K562 (cell line): ENCODE data around the gene KLK1. TPM values are rescaled to one million over a fixed set of nuclear protein-coding genes. Genes with fewer than 3 reads are reported as not detected.

ENCODE experiments used
- BACH1 ChIP-seq: fragments of 200-800 bp; sonication (Bioruptor generic); IDR thresholded peaks from 2 replicates; pipeline ENCODE4 v1.6.1; 2016; ENCODE audit warnings: missing genetic modification characterization, missing compliant biosample characterization
- EP300 ChIP-seq: IDR thresholded peaks from 2 replicates; pipeline ENCODE4 v1.6.1; 2012; ENCODE audit warnings: low read length, improper control_type of control experiment
- FOXK1 ChIP-seq: sonication (generic); formaldehyde crosslinking; IDR thresholded peaks from 2 replicates; pipeline ENCODE4 v1.8.0; 2022; ENCODE audit warnings: missing genetic modification reagents, mild to moderate bottlenecking, borderline replicate concordance
- HDAC1 ChIP-seq, 2 experiments: fragments of 450-650 bp; IDR thresholded peaks; 2 replicates each; pipeline ENCODE4 v1.6.1; 2016 to 2017; ENCODE audit warnings: inconsistent platforms in 1 of 2, mild to moderate bottlenecking in 1 of 2, moderate library complexity in 1 of 2
- ILF3 ChIP-seq: fragments of 450-650 bp; IDR thresholded peaks from 2 replicates; pipeline ENCODE4 v1.6.1; 2018; ENCODE audit warnings: antibody characterized with exemption, mild to moderate bottlenecking, moderate library complexity, borderline replicate concordance
- JUNB ChIP-seq: fragments of 450-650 bp; formaldehyde crosslinking; conservative IDR thresholded peaks from 2 replicates; pipeline ENCODE4 v1.4.0; 2020; ENCODE audit warnings: mild to moderate bottlenecking
- PRDM10 ChIP-seq: fragments of 450-650 bp; IDR thresholded peaks from 2 replicates; pipeline ENCODE4 v1.6.1; 2018; ENCODE audit not compliant: partially characterized antibody
- SIN3A ChIP-seq, 2 experiments: fragments of 150-350 bp in 1 of 2; IDR thresholded peaks; 2 replicates each; pipeline ENCODE4 v1.6.1; 2011 to 2016; ENCODE audit warnings: borderline replicate concordance in 2 of 2, low read depth in 2 of 2, low read length in 2 of 2, mild to moderate bottlenecking in 2 of 2, moderate library complexity in 2 of 2; ENCODE audit not compliant: control insufficient read depth in 1 of 2
- TAF7 ChIP-seq: fragments of 450-650 bp; IDR thresholded peaks from 2 replicates; pipeline ENCODE4 v1.6.1; 2016; ENCODE audit warnings: missing genetic modification characterization, missing compliant biosample characterization
- ZZZ3 ChIP-seq: fragments of 450-650 bp; IDR thresholded peaks from 2 replicates; pipeline ENCODE4 v1.6.1; 2016; ENCODE audit warnings: antibody characterized with exemption, mild to moderate bottlenecking, moderate library complexity
- polyA plus RNA-seq, 8 experiments: library from polyadenylated mRNA; depleted of rRNA in 4 of 8; stranded (reverse) in 5 of 8; unstranded in 3 of 8; fragments of >200 nt; fragmentation: Nextera tagmentation in 2 of 8; fragmentation: Illumina TruSeq in 1 of 8; extraction: Ambion mirVana in 2 of 8; extraction: Trizol in 1 of 8; gene quantifications; 2 replicates each; pipeline versions ENCODE4 v1.2.1 to v1.2.3, GENCODE V29; 2011 to 2014; ENCODE audit warnings: inconsistent platforms in 1 of 8, missing spikeins in 1 of 8
- total RNA-seq, 7 experiments: library from RNA; depleted of rRNA in 6 of 7; stranded (reverse); fragments of >200 nt in 6 of 7; fragmentation: Illumina TruSeq in 2 of 7; extraction: Trizol in 2 of 7; gene quantifications; 2 replicates each; pipeline versions ENCODE4 v1.2.1 to v1.2.3, GENCODE V29; 2011 to 2021; ENCODE audit warnings: low replicate concordance in 1 of 7
- TF ChIP-seq, protein P1 (sequence below), 2 experiments: fragments of 450-650 bp; IDR thresholded peaks; 2 replicates each; pipeline ENCODE4 v1.6.1; 2016; ENCODE audit warnings: mild to moderate bottlenecking in 2 of 2, borderline replicate concordance in 1 of 2, low read depth in 1 of 2, moderate library complexity in 1 of 2

The KLK1 gene
- total and polyA plus RNA-seq, 9 of the 15 experiments (the other 6 are each of a cell fraction or from before 2014, with no cell fraction given): 0.87 to 15.4 (median 9.1) TPM

DNA sequence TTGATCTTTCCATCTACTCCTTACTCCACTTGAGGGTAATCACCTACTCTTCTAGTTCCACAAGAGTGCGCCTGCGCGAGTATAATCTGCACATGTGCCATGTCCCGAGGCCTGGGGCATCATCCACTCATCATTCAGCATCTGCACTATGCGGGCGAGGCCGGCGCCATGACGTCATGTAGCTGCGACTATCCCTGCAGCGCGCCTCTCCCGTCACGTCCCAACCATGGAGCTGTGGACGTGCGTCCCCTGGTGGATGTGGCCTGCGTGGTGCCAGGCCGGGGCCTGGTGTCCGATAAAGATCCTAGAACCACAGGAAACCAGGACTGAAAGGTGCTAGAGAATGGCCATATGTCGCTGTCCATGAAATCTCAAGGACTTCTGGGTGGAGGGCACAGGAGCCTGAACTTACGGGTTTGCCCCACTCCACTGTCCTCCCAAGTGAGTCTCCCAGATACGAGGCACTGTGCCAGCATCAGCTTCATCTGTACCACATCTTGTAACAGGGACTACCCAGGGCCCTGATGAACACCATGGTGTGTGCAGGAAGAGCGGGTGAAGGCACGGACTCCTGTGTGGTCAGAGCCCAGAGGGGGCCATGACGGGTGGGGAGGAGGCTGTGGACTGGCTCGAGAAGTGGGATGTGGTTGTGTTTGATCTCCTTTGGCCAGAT lies 47.0 kb upstream of the KLK1 start (continued):
- TF ChIP-seq, protein P1, sequence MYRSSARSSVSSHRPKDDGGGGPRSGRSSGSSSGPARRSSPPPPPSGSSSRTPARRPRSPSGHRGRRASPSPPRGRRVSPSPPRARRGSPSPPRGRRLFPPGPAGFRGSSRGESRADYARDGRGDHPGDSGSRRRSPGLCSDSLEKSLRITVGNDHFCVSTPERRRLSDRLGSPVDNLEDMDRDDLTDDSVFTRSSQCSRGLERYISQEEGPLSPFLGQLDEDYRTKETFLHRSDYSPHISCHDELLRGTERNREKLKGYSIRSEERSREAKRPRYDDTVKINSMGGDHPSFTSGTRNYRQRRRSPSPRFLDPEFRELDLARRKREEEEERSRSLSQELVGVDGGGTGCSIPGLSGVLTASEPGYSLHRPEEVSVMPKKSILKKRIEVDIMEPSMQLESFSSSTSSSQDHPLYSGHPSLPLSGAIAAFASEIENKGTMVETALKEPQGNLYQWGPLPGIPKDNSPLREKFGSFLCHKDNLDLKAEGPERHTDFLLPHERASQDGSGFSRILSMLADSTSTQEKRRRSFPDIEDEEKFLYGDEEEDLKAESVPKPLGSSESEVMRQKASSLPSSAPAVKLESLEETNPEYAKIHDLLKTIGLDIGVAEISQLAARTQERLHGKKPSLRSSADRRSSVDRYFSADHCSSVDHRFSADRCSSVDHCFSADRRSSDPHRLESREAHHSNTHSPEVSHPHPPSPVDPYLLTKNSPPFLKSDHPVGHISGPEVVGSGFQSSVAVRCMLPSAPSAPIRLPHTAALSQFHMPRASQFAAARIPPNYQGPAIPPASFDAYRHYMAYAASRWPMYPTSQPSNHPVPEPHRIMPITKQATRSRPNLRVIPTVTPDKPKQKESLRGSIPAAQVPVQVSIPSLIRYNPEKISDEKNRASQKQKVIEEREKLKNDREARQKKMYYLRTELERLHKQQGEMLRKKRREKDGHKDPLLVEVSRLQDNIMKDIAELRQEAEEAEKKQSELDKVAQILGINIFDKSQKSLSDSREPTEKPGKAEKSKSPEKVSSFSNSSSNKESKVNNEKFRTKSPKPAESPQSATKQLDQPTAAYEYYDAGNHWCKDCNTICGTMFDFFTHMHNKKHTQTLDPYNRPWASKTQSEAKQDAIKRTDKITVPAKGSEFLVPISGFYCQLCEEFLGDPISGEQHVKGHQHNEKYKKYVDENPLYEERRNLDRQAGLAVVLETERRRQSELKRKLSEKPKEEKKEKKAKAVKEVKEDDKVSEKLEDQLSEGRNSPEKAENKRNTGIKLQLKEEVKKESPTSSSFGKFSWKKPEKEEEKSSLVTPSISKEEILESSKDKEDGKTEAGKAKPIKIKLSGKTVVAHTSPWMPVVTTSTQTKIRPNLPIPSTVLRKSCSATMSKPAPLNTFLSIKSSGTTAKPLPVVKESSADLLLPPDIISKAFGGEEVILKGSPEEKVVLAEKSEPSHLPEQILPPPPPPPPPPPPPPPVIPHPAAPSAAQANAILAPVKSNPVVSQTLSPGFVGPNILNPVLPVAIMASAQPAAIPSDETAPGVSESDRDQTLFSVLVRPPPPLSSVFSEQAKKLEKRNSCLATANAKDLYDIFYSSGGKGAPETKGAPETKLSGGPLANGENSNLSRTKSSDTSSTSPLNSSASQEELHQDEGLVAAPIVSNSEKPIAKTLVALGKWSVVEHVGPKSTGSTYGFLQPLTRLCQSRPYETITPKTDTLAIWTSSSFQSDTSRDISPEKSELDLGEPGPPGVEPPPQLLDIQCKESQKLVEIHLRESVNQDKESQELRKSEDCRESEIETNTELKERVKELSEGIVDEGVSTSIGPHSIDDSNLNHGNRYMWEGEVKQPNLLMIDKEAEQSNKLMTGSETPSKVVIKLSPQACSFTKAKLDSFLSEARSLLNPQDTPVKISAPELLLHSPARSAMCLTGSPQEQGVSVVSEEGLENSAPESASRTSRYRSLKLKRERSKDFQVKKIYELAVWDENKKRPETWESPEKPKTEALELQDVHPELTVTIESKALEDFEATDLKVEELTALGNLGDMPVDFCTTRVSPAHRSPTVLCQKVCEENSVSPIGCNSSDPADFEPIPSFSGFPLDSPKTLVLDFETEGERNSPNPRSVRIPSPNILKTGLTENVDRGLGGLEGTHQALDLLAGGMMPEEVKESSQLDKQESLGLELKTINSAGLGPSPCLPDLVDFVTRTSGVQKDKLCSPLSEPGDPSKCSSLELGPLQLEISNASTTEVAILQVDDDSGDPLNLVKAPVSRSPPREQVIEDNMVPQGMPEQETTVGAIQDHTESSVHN (IDR thresholded peaks at IDR 0.05; ENCODE audit: borderline replicate concordance in 1 of 2, low read depth in 1 of 2): no peak
- no peak for TF ChIP-seq ILF3
- TF ChIP-seq FOXK1 (CRISPR knock-in tag): peak; percentile 93; the same call in 1 of the 2 replicates
- peak; percentile 70 for TF ChIP-seq BACH1 (tag)
- TF ChIP-seq SIN3A (IDR thresholded peaks at IDR 0.05; ENCODE audit: borderline replicate concordance in 2 of 2, control insufficient read depth in 1 of 2, low read depth in 2 of 2, low read length in 2 of 2): no peak
- peak; percentile 51; the same call in 1 of the 2 replicates for TF ChIP-seq EP300
- peak; percentile 64; the same call in 1 of the 2 replicates for TF ChIP-seq ZZZ3
- TF ChIP-seq TAF7 (tag): no peak
- 0 out of 4 replicates have a peak, but pooled peaks of 1 of the 2 experiments have one; percentile 34 for TF ChIP-seq HDAC1 (IDR thresholded peaks at IDR 0.05)
- peak; percentile 88 for TF ChIP-seq JUNB (CRISPR knock-in tag)
- TF ChIP-seq PRDM10: no peak
